ENCODE measurements around the gene CGN.

The CGN gene

DNA sequence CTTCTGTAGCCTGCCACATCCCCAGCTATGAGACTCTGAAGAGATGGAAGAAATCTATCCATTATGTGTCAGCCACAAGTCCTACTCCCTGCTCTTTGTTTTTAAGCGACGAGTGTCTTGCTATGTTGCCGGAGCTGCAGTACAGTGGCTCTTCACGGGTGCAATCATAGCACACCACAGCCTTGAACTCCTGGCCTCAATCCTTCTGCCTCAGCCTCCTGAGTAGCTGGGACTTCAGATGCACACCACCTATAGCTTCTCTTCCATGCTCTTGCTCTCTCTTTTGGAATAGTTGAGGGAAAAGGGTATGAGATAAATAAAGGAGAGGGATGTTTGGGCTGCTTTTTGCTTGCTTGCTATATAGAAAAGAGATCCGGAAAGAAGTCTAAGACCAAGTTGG lies 30.6 kb downstream of the CGN start:
- no peaks in the 10 kb centered on the region for H3K79me2 ChIP-seq (ENCODE audit: insufficient read depth, low read length)
- H3K4me3 ChIP-seq (ENCODE audit: low read depth in 1 of 2, low read length in 2 of 2), result no peak overlapping the region
- no peaks in the 10 kb centered on the region for H3K27me3 ChIP-seq (ENCODE audit: insufficient read depth, low read length, poor library complexity)
- H3K9ac ChIP-seq (ENCODE audit: low read depth, low read length), result no peak overlapping the region
- TF ChIP-seq EZH2 (IDR thresholded peaks at IDR 0.05; ENCODE audit: borderline replicate concordance, low read depth, low read length, severe bottlenecking), result no peak
- H2AFZ ChIP-seq (ENCODE audit: low read depth, low read length), result no peak overlapping the region; the same call in 1 of the 2 replicates
- H4K20me1 ChIP-seq (ENCODE audit: insufficient read depth, low read length), result no peaks in the 10 kb centered on the region
- no peaks in the 10 kb centered on the region for H3K9me3 ChIP-seq (ENCODE audit: insufficient read depth, low read length, severe bottlenecking)
- ATAC-seq (ENCODE audit: insufficient read depth, low read depth), result no peak
- H3K4me2 ChIP-seq (ENCODE audit: insufficient read depth, low read length), result no peak overlapping the region
- no peak overlapping the region for H3K27ac ChIP-seq (ENCODE audit: low read length)
- DNase-seq, result no peak
- no peaks in the 10 kb centered on the region for H3K4me1 ChIP-seq (ENCODE audit: insufficient read depth, low read length)
- H3K36me3 ChIP-seq (ENCODE audit: insufficient read depth, low read length), result no peaks in the 10 kb centered on the region

DNA sequence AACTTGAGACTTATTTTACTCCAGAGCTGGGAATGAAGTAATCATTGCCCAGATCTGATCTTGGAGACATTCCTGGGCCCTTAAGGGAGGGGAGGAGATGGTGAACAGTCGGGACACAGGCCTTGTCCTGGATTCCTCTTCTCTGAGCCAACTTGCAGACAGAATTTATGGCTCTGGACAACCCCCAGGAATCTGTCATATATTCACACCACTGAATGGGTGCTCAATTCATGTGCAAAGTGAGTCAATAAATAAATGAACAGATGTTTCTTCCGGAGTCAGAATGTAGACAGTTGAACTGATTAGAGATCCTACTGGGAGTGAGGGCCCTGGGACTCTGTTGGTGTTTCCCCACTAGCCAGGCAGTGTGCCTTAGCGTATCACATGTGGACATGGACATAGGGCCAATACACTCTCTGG lies 31.5 kb downstream of the CGN start:
- no peak overlapping the region for H2AFZ ChIP-seq (ENCODE audit: low read depth, low read length)
- no peaks in the 10 kb centered on the region for H3K4me1 ChIP-seq (ENCODE audit: insufficient read depth, low read length)
- TF ChIP-seq, protein P1, sequence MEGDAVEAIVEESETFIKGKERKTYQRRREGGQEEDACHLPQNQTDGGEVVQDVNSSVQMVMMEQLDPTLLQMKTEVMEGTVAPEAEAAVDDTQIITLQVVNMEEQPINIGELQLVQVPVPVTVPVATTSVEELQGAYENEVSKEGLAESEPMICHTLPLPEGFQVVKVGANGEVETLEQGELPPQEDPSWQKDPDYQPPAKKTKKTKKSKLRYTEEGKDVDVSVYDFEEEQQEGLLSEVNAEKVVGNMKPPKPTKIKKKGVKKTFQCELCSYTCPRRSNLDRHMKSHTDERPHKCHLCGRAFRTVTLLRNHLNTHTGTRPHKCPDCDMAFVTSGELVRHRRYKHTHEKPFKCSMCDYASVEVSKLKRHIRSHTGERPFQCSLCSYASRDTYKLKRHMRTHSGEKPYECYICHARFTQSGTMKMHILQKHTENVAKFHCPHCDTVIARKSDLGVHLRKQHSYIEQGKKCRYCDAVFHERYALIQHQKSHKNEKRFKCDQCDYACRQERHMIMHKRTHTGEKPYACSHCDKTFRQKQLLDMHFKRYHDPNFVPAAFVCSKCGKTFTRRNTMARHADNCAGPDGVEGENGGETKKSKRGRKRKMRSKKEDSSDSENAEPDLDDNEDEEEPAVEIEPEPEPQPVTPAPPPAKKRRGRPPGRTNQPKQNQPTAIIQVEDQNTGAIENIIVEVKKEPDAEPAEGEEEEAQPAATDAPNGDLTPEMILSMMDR (IDR thresholded peaks at IDR 0.05; ENCODE audit: borderline replicate concordance, extremely low read depth, low read length, poor library complexity, severe bottlenecking), result no peak
- no peak for TF ChIP-seq EZH2 (IDR thresholded peaks at IDR 0.05; ENCODE audit: borderline replicate concordance, low read depth, low read length, severe bottlenecking)
- H3K27ac ChIP-seq (ENCODE audit: low read length), result no peak overlapping the region
- H3K79me2 ChIP-seq (ENCODE audit: insufficient read depth, low read length), result no peaks in the 10 kb centered on the region
- no peaks in the 10 kb centered on the region for H3K36me3 ChIP-seq (ENCODE audit: insufficient read depth, low read length)
- no peak overlapping the region for H3K4me3 ChIP-seq (ENCODE audit: low read depth in 1 of 2, low read length in 2 of 2)
- H3K4me2 ChIP-seq (ENCODE audit: insufficient read depth, low read length), result no peak overlapping the region
- H3K9me3 ChIP-seq (ENCODE audit: insufficient read depth, low read length, severe bottlenecking), result no peaks in the 10 kb centered on the region
- H4K20me1 ChIP-seq (ENCODE audit: insufficient read depth, low read length), result no peaks in the 10 kb centered on the region
- ATAC-seq (ENCODE audit: insufficient read depth, low read depth) (no peak), DNase-seq (no peak)
- H3K9ac ChIP-seq (ENCODE audit: low read depth, low read length), result no peak overlapping the region
- H3K27me3 ChIP-seq (ENCODE audit: insufficient read depth, low read length, poor library complexity), result peaks cover 4% of the 10 kb centered on the region

DNA sequence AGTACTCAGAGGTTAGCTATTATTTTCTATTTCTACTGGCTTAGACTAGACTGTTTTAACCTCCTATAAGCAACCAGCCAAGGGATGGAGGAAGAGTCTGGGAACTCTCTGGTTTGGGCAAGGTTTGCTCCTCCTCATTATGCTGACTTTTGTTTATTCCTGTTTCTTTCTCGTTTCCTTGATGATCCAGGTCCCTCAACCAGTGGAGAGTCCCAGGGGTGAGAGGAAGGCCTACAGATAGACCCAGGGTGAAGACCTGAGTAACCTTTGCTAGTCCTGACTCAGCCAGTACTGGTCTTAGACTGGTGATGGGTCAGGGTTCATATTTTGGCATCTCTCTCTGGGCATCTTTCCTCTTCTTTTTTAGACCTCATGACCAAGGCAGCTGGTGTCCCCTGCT lies 34.4 kb downstream of the CGN start:
- TF ChIP-seq, protein P1 (IDR thresholded peaks at IDR 0.05; ENCODE audit: borderline replicate concordance, extremely low read depth, low read length, poor library complexity, severe bottlenecking), result no peak
- no peak for TF ChIP-seq EZH2 (IDR thresholded peaks at IDR 0.05; ENCODE audit: borderline replicate concordance, low read depth, low read length, severe bottlenecking)
- Histone ChIP-seq H3K9ac (ENCODE audit: low read depth, low read length) (no peak overlapping the region), H2AFZ (ENCODE audit: low read depth, low read length) (no peak overlapping the region), H3K27me3 (ENCODE audit: insufficient read depth, low read length, poor library complexity) (peaks cover 6% of the 10 kb centered on the region), H3K36me3 (ENCODE audit: insufficient read depth, low read length) (no peaks in the 10 kb centered on the region), H3K4me1 (ENCODE audit: insufficient read depth, low read length) (no peaks in the 10 kb centered on the region), H4K20me1 (ENCODE audit: insufficient read depth, low read length) (no peaks in the 10 kb centered on the region), H3K79me2 (ENCODE audit: insufficient read depth, low read length) (no peaks in the 10 kb centered on the region), H3K4me2 (ENCODE audit: insufficient read depth, low read length) (no peak overlapping the region), H3K4me3 (ENCODE audit: low read depth in 1 of 2, low read length in 2 of 2) (no peak overlapping the region), H3K9me3 (ENCODE audit: insufficient read depth, low read length, severe bottlenecking) (no peaks in the 10 kb centered on the region), H3K27ac (ENCODE audit: low read length) (no peak overlapping the region)
- no peak for ATAC-seq (ENCODE audit: insufficient read depth, low read depth)
- DNase-seq, result no peak

DNA sequence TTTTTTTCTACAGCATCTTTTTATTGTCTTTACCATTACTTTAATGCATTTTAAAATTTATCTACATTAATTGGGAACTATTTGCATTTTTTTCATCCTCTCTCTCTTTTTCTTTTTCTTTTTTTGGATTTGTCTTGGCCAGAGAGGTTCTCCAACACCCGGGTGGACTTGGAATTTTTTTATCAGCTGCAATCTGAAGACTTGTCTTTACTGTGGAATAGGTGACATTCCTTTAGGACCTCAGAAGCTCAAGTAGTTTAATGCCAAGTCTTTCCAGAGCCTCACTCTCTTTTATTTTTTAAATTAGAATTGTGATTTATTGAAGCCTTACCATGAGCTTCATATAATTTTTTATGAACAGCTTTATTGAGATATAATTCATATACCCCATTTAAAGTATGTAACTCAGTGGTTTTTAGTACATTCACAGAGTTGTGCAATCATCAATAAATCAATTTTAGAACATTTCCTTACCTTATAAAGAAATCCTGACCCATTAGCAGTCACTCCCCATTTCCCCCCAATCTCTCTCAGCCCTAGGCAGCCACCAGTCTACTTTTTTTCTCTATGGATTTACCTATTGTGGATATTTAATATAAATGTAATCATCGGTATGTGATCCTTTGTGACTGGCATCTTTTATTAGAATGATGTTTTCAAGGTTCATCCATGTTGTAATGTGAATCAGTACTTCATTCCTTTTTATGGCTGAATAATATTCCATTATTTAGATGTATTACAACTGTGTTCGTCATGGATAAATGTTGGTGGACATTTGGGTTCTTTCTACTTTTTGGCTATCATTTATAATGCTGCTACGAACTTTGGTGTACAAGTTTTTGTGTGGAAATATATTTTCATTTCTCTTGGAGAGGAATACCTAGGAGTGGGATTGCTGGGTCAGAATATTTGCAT lies 35.1 kb downstream of the CGN start:
- DNase-seq (no peak), ATAC-seq (ENCODE audit: insufficient read depth, low read depth) (no peak)
- Histone ChIP-seq H4K20me1 (ENCODE audit: insufficient read depth, low read length) (no peaks in the 10 kb centered on the region), H3K4me2 (ENCODE audit: insufficient read depth, low read length) (no peak overlapping the region), H3K9me3 (ENCODE audit: insufficient read depth, low read length, severe bottlenecking) (no peaks in the 10 kb centered on the region), H3K9ac (ENCODE audit: low read depth, low read length) (no peak overlapping the region), H3K27ac (ENCODE audit: low read length) (no peak overlapping the region), H3K4me3 (ENCODE audit: low read depth in 1 of 2, low read length in 2 of 2) (no peak overlapping the region), H3K36me3 (ENCODE audit: insufficient read depth, low read length) (no peaks in the 10 kb centered on the region), H3K4me1 (ENCODE audit: insufficient read depth, low read length) (no peaks in the 10 kb centered on the region), H2AFZ (ENCODE audit: low read depth, low read length) (no peak overlapping the region), H3K79me2 (ENCODE audit: insufficient read depth, low read length) (no peaks in the 10 kb centered on the region), H3K27me3 (ENCODE audit: insufficient read depth, low read length, poor library complexity) (peaks cover 6% of the 10 kb centered on the region)
- TF ChIP-seq, protein P1 (IDR thresholded peaks at IDR 0.05; ENCODE audit: borderline replicate concordance, extremely low read depth, low read length, poor library complexity, severe bottlenecking), result no peak
- no peak for TF ChIP-seq EZH2 (IDR thresholded peaks at IDR 0.05; ENCODE audit: borderline replicate concordance, low read depth, low read length, severe bottlenecking)
